BJ (cell line): ENCODE data around the gene PTPRN. TPM values are rescaled to one million over a fixed set of nuclear protein-coding genes. Genes with fewer than 3 reads are reported as not detected.
A peak's percentile ranks its signal among the peaks of the same experiment; 100 is the strongest.

Experiments used
- CTCF ChIA-PET: fragments of 350-600 bp; formaldehyde crosslinking; extraction: SDS; loops from one replicate; lab custom pipeline; 2021; ENCODE audit warnings: antibody characterized with exemption, inconsistent platforms; lab: Yijun Ruan, JAX
- POLR2A ChIA-PET: fragments of 300-600 bp; sonication (Branson Sonifier 250); formaldehyde crosslinking; extraction: SDS; loops from one replicate; lab custom pipeline; 2021; ENCODE audit warnings: antibody characterized with exemption; lab: Charles Lee
- DNase-seq: peaks from one replicate; pipeline ENCODE4 v3.0.0-alpha.2; 2011; ENCODE audit warnings: low read depth
- H3K27me3 ChIP-seq: 2 replicates; pipeline ENCODE4 v1.6.0; 2011; ENCODE audit warnings: low read length; ENCODE audit not compliant: control insufficient read depth, insufficient read depth
- H3K36me3 ChIP-seq: 2 replicates; pipeline ENCODE4 v1.5.1; 2011; ENCODE audit warnings: low read length; ENCODE audit not compliant: control insufficient read depth, insufficient read depth
- H3K4me3 ChIP-seq: 2 replicates; pipeline ENCODE4 v1.5.1; 2011; ENCODE audit warnings: low read depth, mild to moderate bottlenecking, control low read depth, low read length
- CTCF ChIP-seq: IDR thresholded peaks from 2 replicates; pipeline ENCODE4 v1.5.1; 2011; ENCODE audit warnings: low read depth, mild to moderate bottlenecking, control low read depth, inconsistent platforms, low read length, moderate library complexity; ENCODE audit not compliant: insufficient read depth
- polyA plus RNA-seq: library from polyadenylated mRNA; depleted of rRNA; stranded (reverse); fragments of >200 nt; gene quantifications from 2 replicates; pipeline ENCODE4 v1.2.3, GENCODE V29; 2011

PTPRN gene
- polyA plus RNA-seq, 1 experiment: 7.0 TPM

DNA sequence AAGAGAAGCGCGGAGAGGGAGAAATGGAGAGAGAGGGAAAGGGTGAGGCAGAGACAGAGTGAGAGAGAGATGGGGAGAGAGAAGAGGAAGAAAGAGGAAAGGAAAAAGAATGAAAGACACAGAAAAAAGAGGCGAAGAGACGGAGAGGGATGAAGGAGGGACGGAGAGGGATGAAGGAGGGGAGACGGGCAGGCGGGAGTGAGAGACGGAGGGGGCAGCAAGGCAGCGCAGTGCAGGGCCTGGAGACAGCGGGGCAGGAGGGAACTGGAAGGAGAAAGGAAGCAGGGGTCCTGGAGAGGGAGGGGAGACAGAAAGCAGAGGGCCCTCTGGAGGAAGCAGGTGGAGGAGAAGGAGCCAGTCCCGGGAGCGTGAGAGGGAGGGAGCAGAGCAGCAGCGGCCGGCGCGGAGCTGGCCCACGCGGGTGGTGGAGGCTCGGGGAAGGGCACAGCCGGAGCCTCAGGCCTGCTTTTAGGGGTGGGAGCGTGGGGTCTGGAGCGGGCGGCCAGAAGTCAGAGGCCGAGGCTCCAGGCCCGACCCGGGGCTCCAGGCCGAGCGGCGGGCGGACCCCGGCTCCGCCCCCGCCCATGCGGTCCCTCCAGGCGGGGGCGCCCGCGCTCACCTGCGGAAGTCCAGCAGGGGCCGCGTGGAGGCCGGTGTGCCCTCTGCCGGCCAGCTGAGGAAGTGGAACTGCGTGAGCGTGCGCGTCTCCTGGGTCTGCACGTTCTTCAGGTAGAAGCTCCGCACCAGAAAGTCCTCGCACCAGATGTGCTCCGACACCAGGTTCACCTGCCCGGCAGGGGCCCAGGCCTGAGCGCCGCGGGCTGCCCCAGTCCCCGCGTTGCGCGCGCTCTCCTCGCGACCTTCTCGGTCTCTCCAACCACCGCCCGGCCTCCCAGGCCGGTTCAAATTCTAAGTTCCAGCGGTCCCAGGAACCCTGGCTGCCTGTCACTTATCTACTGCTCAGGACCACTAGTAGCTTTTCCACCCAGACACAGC is 14.5 kb downstream of the PTPRN start:
- ChIA-PET CTCF (interaction anchor here (0.6 to 20.7 kb wide), 60 partner anchors 8 to 315 kb away, joined by 3 to 403 read pairs (median 5); partner anchors contain the start of genes ABCB6, ANKZF1, ATG9A and CNPPD1), POLR2A (interaction anchor here (0.7 kb wide), 1 partner anchor 418 kb away, joined by 3 read pairs; no protein-coding TSS in a partner anchor)
- no peaks in the 10 kb centered on the region for H3K36me3 ChIP-seq
- peak overlapping the region; percentile 41 for H3K4me3 ChIP-seq
- peaks cover 1% of the 10 kb centered on the region; the same call in 1 of the 2 replicates for H3K27me3 ChIP-seq
- no peak for DNase-seq
- TF ChIP-seq CTCF: peak; percentile 92

GRCh38 chr2:219293736-219294231 is 15.4 kb downstream of the PTPRN start:
- CTCF ChIA-PET: interaction anchor here (0.6 to 20.7 kb wide), 15 partner anchors 13 to 235 kb away, joined by 3 to 403 read pairs (median 14); partner anchors contain the start of genes CNPPD1, DNAJB2, DNPEP and GLB1L

DNA sequence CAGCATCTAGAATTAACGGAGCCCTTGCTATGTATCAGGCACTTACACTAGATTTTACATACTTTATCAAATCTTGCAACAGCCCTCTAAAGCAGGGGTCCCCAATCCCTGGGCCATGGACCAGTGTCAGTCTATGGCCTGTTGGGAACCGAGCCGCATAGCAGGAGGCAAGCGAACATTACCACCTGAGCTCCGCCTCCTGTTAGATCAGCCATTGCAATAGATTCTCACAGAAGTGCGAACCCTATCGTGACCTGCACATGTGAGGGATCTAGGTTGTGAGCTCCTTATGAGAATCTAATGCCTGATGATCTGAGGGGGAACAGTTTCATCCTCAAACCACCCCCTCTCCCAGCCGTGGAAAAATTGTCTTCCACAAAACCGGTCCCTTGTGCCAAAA is 16.6 kb downstream of the PTPRN start:
- TF ChIP-seq CTCF: no peak
- ChIA-PET POLR2A (no interaction called here), CTCF (interaction anchor here (1.6 to 20.7 kb wide), 5 partner anchors 12 to 134 kb away, joined by 4 to 403 read pairs (median 90); partner anchors contain the start of genes CNPPD1, DNAJB2, GLB1L and NHEJ1)
- no peak for DNase-seq
- Histone ChIP-seq H3K36me3 (no peaks in the 10 kb centered on the region), H3K27me3 (no peaks in the 10 kb centered on the region), H3K4me3 (no peak overlapping the region)

More at GRCh38 chr2:219293736-219294231, 15.4 kb downstream of the PTPRN start:
- DNase-seq: no peak
- POLR2A ChIA-PET: no interaction called here
- Histone ChIP-seq H3K27me3 (no peaks in the 10 kb centered on the region), H3K36me3 (no peaks in the 10 kb centered on the region), H3K4me3 (no peak overlapping the region)
- TF ChIP-seq CTCF: no peak

DNA sequence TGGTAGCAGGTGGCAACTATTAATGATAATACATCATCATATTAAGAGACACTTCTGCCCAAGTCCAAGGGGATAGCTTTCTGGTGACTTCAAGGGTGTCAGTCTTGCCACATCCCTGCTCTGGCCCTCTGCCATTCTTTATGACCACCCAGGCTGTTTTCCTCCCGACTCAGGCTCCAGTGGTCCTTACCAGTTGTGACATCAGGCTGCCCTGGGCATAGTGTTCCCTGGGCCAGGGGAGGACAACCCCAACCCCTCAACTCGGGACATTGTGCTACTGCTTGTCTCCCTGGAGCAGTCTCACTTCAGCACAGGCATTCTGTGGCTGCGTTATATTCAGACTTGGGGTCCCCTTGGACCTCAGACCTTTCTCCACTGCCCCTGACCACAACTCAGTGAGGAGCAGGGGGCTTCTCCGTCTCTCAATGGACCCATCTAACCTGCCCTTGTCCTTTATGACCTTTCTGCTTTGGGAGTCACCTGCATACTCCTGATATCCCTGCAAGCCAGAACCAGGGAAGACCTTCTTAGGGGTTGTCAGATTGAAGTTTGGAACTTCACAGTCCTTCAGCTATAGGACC is 17.2 kb downstream of the PTPRN start:
- POLR2A ChIA-PET: no interaction called here
- Histone ChIP-seq H3K36me3 (no peaks in the 10 kb centered on the region), H3K27me3 (no peaks in the 10 kb centered on the region), H3K4me3 (no peak overlapping the region)
- DNase-seq: no peak
- CTCF ChIA-PET: interaction anchor here (0.6 to 20.7 kb wide), 6 partner anchors 11 to 262 kb away, joined by 3 to 403 read pairs (median 47); partner anchors contain the start of genes CNPPD1, DNAJB2, NHEJ1 and SLC23A3
- no peak for TF ChIP-seq CTCF
